ENCODE data around the gene ANO8. TPM values are rescaled to one million over a fixed set of nuclear protein-coding genes. Genes with fewer than 3 reads are reported as not detected.

Gene ANO8
- total and polyA plus RNA-seq, 2 of the 13 experiments (the other 11 are each of a cell fraction or from before 2014, with no cell fraction given): 1.8 to 3.5 TPM

DNA sequence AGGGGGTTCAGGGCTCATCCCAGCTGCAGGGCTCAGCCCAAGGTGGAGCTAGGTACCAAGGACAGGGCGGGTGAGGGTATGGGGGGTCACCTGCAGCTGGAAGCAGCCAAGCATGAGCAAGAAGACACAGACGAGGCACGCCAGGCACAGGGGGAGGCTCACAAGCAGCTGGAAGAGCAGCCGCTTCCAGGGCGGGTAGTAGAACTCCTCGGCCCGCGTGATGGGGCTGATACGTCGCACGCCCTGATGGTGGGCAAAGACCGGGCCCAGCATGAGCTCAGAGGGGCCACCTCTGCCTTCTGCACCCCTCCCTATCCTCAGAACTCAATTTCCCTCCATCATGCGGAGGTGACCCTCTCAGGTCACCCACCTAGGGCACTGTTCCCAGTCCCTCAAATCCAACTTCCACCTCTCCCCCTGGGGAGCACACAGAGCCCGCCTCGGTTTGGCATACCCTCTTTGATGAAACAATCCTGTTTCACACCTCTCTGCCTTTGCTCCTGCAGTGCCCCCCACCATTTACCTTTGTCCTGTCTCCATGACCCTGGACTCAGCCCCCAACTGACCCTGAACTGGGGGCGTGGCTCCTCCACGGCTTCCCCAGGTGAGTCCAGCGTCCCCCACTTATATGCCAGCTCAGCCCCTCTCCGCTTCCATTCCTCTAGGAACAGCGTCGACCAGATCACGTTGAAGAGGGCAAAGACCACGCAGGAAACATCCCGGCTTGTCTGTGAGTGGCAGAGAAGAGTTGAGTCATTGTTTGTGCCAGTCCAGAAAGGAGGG, 4.2 kb downstream of the ANO8 start (continued):
- TF ChIP-seq PAF1 (CRISPR knock-in tag; IDR thresholded peaks at IDR 0.05): no peak
- TF ChIP-seq ZNF263 (CRISPR knock-in tag; IDR thresholded peaks at IDR 0.05): no peak
- TF ChIP-seq NFKB2 (CRISPR knock-in tag; IDR thresholded peaks at IDR 0.05; ENCODE audit: borderline replicate concordance): no peak
- TF ChIP-seq ZNF570 (CRISPR knock-in tag; IDR thresholded peaks at IDR 0.05; ENCODE audit: borderline replicate concordance): no peak
- no peak for TF ChIP-seq ZNF451 (CRISPR knock-in tag; IDR thresholded peaks at IDR 0.05)
- no peak for TF ChIP-seq ESRRA (CRISPR knock-in tag; IDR thresholded peaks at IDR 0.05; ENCODE audit: low read depth)
- TF ChIP-seq, protein P1, sequence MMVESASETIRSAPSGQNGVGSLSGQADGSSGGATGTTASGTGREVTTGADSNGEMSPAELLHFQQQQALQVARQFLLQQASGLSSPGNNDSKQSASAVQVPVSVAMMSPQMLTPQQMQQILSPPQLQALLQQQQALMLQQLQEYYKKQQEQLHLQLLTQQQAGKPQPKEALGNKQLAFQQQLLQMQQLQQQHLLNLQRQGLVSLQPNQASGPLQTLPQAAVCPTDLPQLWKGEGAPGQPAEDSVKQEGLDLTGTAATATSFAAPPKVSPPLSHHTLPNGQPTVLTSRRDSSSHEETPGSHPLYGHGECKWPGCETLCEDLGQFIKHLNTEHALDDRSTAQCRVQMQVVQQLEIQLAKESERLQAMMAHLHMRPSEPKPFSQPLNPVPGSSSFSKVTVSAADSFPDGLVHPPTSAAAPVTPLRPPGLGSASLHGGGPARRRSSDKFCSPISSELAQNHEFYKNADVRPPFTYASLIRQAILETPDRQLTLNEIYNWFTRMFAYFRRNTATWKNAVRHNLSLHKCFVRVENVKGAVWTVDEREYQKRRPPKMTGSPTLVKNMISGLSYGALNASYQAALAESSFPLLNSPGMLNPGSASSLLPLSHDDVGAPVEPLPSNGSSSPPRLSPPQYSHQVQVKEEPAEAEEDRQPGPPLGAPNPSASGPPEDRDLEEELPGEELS (CRISPR knock-in tag; IDR thresholded peaks at IDR 0.05): no peak
- TF ChIP-seq RFXAP (CRISPR knock-in tag; IDR thresholded peaks at IDR 0.05; ENCODE audit: borderline replicate concordance): no peak
- TF ChIP-seq, protein P2, sequence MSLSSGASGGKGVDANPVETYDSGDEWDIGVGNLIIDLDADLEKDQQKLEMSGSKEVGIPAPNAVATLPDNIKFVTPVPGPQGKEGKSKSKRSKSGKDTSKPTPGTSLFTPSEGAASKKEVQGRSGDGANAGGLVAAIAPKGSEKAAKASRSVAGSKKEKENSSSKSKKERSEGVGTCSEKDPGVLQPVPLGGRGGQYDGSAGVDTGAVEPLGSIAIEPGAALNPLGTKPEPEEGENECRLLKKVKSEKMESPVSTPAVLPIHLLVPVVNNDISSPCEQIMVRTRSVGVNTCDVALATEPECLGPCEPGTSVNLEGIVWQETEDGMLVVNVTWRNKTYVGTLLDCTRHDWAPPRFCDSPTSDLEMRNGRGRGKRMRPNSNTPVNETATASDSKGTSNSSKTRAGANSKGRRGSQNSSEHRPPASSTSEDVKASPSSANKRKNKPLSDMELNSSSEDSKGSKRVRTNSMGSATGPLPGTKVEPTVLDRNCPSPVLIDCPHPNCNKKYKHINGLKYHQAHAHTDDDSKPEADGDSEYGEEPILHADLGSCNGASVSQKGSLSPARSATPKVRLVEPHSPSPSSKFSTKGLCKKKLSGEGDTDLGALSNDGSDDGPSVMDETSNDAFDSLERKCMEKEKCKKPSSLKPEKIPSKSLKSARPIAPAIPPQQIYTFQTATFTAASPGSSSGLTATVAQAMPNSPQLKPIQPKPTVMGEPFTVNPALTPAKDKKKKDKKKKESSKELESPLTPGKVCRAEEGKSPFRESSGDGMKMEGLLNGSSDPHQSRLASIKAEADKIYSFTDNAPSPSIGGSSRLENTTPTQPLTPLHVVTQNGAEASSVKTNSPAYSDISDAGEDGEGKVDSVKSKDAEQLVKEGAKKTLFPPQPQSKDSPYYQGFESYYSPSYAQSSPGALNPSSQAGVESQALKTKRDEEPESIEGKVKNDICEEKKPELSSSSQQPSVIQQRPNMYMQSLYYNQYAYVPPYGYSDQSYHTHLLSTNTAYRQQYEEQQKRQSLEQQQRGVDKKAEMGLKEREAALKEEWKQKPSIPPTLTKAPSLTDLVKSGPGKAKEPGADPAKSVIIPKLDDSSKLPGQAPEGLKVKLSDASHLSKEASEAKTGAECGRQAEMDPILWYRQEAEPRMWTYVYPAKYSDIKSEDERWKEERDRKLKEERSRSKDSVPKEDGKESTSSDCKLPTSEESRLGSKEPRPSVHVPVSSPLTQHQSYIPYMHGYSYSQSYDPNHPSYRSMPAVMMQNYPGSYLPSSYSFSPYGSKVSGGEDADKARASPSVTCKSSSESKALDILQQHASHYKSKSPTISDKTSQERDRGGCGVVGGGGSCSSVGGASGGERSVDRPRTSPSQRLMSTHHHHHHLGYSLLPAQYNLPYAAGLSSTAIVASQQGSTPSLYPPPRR (CRISPR knock-in tag; IDR thresholded peaks at IDR 0.05; ENCODE audit: borderline replicate concordance): no peak
- TF ChIP-seq HDAC2 (CRISPR knock-in tag; IDR thresholded peaks at IDR 0.05): no peak
- no peak for TF ChIP-seq CHD2 (IDR thresholded peaks at IDR 0.05; ENCODE audit: low read depth, low read length)
- TF ChIP-seq, protein P3, sequence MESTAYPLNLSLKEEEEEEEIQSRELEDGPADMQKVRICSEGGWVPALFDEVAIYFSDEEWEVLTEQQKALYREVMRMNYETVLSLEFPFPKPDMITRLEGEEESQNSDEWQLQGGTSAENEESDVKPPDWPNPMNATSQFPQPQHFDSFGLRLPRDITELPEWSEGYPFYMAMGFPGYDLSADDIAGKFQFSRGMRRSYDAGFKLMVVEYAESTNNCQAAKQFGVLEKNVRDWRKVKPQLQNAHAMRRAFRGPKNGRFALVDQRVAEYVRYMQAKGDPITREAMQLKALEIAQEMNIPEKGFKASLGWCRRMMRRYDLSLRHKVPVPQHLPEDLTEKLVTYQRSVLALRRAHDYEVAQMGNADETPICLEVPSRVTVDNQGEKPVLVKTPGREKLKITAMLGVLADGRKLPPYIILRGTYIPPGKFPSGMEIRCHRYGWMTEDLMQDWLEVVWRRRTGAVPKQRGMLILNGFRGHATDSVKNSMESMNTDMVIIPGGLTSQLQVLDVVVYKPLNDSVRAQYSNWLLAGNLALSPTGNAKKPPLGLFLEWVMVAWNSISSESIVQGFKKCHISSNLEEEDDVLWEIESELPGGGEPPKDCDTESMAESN (CRISPR knock-in tag; conservative IDR thresholded peaks at IDR 0.05): 0 out of 2 replicates have a peak, but pooled peaks have one; percentile 23
- TF ChIP-seq, protein P4, sequence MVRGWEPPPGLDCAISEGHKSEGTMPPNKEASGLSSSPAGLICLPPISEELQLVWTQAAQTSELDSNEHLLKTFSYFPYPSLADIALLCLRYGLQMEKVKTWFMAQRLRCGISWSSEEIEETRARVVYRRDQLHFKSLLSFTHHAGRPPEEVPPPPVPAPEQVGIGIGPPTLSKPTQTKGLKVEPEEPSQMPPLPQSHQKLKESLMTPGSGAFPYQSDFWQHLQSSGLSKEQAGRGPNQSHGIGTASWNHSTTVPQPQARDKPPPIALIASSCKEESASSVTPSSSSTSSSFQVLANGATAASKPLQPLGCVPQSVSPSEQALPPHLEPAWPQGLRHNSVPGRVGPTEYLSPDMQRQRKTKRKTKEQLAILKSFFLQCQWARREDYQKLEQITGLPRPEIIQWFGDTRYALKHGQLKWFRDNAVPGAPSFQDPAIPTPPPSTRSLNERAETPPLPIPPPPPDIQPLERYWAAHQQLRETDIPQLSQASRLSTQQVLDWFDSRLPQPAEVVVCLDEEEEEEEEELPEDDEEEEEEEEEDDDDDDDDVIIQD (CRISPR knock-in tag; IDR thresholded peaks at IDR 0.05; ENCODE audit: low read depth): no peak
- TF ChIP-seq MBNL3 (CRISPR knock-in tag; conservative IDR thresholded peaks at IDR 0.05): no peak
- no peak for TF ChIP-seq YEATS2 (CRISPR knock-in tag; IDR thresholded peaks at IDR 0.05; ENCODE audit: borderline replicate concordance)
- TF ChIP-seq, protein P5, sequence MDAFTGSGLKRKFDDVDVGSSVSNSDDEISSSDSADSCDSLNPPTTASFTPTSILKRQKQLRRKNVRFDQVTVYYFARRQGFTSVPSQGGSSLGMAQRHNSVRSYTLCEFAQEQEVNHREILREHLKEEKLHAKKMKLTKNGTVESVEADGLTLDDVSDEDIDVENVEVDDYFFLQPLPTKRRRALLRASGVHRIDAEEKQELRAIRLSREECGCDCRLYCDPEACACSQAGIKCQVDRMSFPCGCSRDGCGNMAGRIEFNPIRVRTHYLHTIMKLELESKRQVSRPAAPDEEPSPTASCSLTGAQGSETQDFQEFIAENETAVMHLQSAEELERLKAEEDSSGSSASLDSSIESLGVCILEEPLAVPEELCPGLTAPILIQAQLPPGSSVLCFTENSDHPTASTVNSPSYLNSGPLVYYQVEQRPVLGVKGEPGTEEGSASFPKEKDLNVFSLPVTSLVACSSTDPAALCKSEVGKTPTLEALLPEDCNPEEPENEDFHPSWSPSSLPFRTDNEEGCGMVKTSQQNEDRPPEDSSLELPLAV (CRISPR knock-in tag; conservative IDR thresholded peaks at IDR 0.05; ENCODE audit: low read depth): no peak
- 0 out of 2 replicates have a peak, but pooled peaks have one; percentile 14 for TF ChIP-seq KDM2A (CRISPR knock-in tag; IDR thresholded peaks at IDR 0.05; ENCODE audit: borderline replicate concordance, low read depth)
